Spleen (tissue), 7 donors: ENCODE results near the gene TLR9.

Experiments
- POLR2A ChIP-seq, 3 donors: fragments of 450-650 bp; IDR thresholded peaks; one replicate each; pipeline ENCODE4 v1.5.1; 2017; ENCODE audit warnings: antibody characterized with exemption in 3 of 3, mild to moderate bottlenecking in 1 of 3
- TF ChIP-seq, protein P1 (sequence below), 11 experiments: fragments of 200-600 bp in 7 of 11; fragments of 450-650 bp in 4 of 11; sonication (generic) in 4 of 11; IDR thresholded peaks in 8 of 11; conservative IDR thresholded peaks in 3 of 11; 1 replicate in 7 of 11; 2 replicates in 4 of 11; pipeline versions ENCODE4 v1.4.0 to v1.8.0; 2016 to 2021; ENCODE audit warnings: antibody characterized with exemption in 11 of 11, inconsistent platforms in 4 of 11, mild to moderate bottlenecking in 1 of 11
- donor health status: DM: no; HTN: no; CAD: no; lungs with moderate emphysema.
- donor health status: DM: no; HTN: no; CAD: no.
- donor health status: DM: no; HTN: no; CAD: no.

DNA sequence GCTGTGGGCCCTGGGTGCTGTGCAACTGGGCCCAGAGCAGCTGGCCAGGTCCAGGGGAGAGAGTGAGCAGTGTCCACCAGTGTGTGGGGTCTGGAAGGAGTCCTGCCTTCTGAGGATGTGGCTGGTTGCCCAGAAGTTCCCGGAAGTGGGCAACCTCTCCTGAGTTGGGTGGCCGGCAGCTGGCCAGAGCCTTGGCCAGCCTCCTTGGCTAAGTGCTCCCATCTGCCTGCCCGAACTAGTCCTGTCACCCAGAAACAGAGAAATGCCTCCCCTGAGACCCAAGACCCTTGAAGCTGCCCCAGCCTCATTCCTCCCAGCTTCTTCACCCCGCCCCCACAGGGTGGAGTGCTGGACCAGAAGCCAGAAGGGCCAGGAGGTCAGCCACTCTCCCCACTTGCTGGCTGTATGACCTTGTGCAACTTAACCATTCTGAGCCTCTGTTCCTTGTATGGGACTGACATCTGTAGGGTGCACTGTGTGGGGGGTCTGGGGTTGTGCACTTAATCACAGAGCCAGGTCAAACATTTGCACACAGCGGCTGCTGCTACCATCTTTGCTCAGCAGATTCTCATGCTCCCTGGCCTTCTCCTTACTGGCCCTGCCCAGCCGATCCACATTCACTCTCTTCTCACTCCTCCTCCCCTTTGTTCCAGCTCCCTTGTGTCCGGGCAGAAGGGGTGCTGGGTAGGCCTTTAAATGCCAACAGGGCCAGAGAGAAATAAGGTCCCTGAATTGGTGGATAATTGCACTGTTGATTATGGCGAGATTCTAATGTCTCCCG lies 35.0 kb downstream of the TLR9 start:
- TF ChIP-seq, protein P1, sequence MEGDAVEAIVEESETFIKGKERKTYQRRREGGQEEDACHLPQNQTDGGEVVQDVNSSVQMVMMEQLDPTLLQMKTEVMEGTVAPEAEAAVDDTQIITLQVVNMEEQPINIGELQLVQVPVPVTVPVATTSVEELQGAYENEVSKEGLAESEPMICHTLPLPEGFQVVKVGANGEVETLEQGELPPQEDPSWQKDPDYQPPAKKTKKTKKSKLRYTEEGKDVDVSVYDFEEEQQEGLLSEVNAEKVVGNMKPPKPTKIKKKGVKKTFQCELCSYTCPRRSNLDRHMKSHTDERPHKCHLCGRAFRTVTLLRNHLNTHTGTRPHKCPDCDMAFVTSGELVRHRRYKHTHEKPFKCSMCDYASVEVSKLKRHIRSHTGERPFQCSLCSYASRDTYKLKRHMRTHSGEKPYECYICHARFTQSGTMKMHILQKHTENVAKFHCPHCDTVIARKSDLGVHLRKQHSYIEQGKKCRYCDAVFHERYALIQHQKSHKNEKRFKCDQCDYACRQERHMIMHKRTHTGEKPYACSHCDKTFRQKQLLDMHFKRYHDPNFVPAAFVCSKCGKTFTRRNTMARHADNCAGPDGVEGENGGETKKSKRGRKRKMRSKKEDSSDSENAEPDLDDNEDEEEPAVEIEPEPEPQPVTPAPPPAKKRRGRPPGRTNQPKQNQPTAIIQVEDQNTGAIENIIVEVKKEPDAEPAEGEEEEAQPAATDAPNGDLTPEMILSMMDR (IDR thresholded peaks at IDR 0.05 in 8 of 11, conservative IDR thresholded peaks at IDR 0.05 in 3 of 11) = no peak
- TF ChIP-seq POLR2A (IDR thresholded peaks at IDR 0.05) = no peak
